Lower leg skin (tissue), 4 donors: Measurements from ENCODE around the gene CCDC93. TPM values are rescaled to one million over a fixed set of nuclear protein-coding genes. Genes with fewer than 3 reads are reported as not detected.

Experiments used
- DNase-seq, 2 donors: peaks; one replicate each; pipeline ENCODE4 v3.0.0-alpha.2; 2019; ENCODE audit warnings: low spot score in 2 of 2
- H3K4me3 ChIP-seq: fragments of 200-600 bp; sonication (generic); 2 replicates; pipeline ENCODE4 v1.5.1; 2017; ENCODE audit warnings: mild to moderate bottlenecking, low read depth; ENCODE audit not compliant: poor library complexity, severe bottlenecking
- POLR2A ChIP-seq, 2 donors: fragments of 450-650 bp; IDR thresholded peaks; one replicate each; pipeline ENCODE4 v1.6.1; 2016 to 2017; ENCODE audit warnings: antibody characterized with exemption in 2 of 2, mild to moderate bottlenecking in 1 of 2, moderate library complexity in 1 of 2
- WGBS, 2 donors: methylation state at CpG; one replicate each; pipeline ENCODE4 v1.1.5; 2018; 5-methylcytosine and 5-hydroxymethylcytosine counted together
- intact Hi-C: fragments of 100-400 bp; cut with DNase I; formaldehyde crosslinking; loops from one replicate; pipeline ENCODE4 v1.15.0; 2023; ENCODE audit warnings: low total_unique reads
- total RNA-seq, 4 donors: library from RNA; depleted of rRNA; stranded (reverse); fragments of >200 nt; gene quantifications; one replicate each; pipeline ENCODE4 v1.1.0, GENCODE V29; 2016
- TF ChIP-seq, protein P1 (sequence below), 3 donors: fragments of 450-650 bp; IDR thresholded peaks; one replicate each; pipeline ENCODE4 v1.5.1; 2016; ENCODE audit warnings: antibody characterized with exemption in 3 of 3, mild to moderate bottlenecking in 3 of 3, moderate library complexity in 2 of 3

The CCDC93 gene
- total RNA-seq, 4 donors from 2014 or later, result 11.8 to 26.2 (median 20.0) TPM

- H3K4me3 ChIP-seq, result no peak overlapping the region
- DNase-seq, result no peak
- WGBS, 2 donors, result 76 to 89% methylated on average over 4 of the region's 4 CpGs
- intact Hi-C loops, result no loop called here
- no peak for TF ChIP-seq POLR2A (IDR thresholded peaks at IDR 0.05)
- TF ChIP-seq, protein P1, sequence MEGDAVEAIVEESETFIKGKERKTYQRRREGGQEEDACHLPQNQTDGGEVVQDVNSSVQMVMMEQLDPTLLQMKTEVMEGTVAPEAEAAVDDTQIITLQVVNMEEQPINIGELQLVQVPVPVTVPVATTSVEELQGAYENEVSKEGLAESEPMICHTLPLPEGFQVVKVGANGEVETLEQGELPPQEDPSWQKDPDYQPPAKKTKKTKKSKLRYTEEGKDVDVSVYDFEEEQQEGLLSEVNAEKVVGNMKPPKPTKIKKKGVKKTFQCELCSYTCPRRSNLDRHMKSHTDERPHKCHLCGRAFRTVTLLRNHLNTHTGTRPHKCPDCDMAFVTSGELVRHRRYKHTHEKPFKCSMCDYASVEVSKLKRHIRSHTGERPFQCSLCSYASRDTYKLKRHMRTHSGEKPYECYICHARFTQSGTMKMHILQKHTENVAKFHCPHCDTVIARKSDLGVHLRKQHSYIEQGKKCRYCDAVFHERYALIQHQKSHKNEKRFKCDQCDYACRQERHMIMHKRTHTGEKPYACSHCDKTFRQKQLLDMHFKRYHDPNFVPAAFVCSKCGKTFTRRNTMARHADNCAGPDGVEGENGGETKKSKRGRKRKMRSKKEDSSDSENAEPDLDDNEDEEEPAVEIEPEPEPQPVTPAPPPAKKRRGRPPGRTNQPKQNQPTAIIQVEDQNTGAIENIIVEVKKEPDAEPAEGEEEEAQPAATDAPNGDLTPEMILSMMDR (IDR thresholded peaks at IDR 0.05), result no peak
Observed at GRCh38 chr2:117952228-117952627, 61.6 kb downstream of the CCDC93 start.

GRCh38 chr2:117949806-117950205 is 64.1 kb downstream of the CCDC93 start:
- 77 to 86% methylated on average over 5 of the region's 5 CpGs for WGBS, 2 donors
- no peak overlapping the region for H3K4me3 ChIP-seq
- TF ChIP-seq, protein P1 (IDR thresholded peaks at IDR 0.05), result no peak
- no peak for TF ChIP-seq POLR2A (IDR thresholded peaks at IDR 0.05)
- DNase-seq, result no peak
- intact Hi-C loops, result no loop called here

GRCh38 chr2:117948615-117949014 is 65.3 kb downstream of the CCDC93 start:
- TF ChIP-seq, protein P1 (IDR thresholded peaks at IDR 0.05), result no peak
- no peak for TF ChIP-seq POLR2A (IDR thresholded peaks at IDR 0.05)
- WGBS, 2 donors, result 90 to 93% methylated on average over 1 of the region's 1 CpG
- DNase-seq, result no peak
- intact Hi-C loops, result no loop called here
- H3K4me3 ChIP-seq, result no peak overlapping the region

- DNase-seq, result no peak
- no peak for TF ChIP-seq POLR2A (IDR thresholded peaks at IDR 0.05)
- TF ChIP-seq, protein P1 (IDR thresholded peaks at IDR 0.05), result no peak
- intact Hi-C loops, result no loop called here
- no peak overlapping the region for H3K4me3 ChIP-seq
- whole genome bisulfite sequencing, 2 donors, result 90 to 94% methylated on average over 5 of the region's 5 CpGs
Observed at GRCh38 chr2:117945296-117945695, 68.6 kb downstream of the CCDC93 start.

DNA sequence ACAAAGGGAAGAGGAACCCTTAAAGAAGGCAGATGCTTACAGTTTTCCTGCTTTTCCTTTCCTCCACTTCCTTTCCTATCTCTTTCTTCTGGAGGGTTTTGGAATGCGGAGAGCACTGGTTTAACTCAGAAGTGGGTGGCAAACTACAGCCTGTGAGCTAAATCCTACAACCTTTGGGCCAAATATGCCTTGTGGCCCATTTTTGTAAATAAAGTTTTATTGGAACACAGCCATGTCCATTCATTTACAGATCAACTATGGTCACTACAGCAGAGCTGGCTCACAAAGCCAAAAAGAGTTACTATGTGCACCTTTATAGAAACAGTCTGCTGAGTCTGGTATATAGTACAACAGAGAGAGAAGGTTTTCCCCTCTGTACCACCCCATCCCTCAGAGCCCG is 69.1 kb downstream of the CCDC93 start:
- 100% methylated on average over 2 of the region's 2 CpGs for WGBS, 2 donors

More for the DNA sequence above, 69.1 kb downstream of the CCDC93 start:
- no peak overlapping the region for H3K4me3 ChIP-seq
- no peak for DNase-seq
- TF ChIP-seq, protein P1 (IDR thresholded peaks at IDR 0.05), result no peak
- TF ChIP-seq POLR2A (IDR thresholded peaks at IDR 0.05), result no peak
- intact Hi-C loops, result no loop called here
